H1 (cell line): Measurements from ENCODE around the gene TGFB3. TPM values are rescaled to one million over a fixed set of nuclear protein-coding genes. Genes with fewer than 3 reads are reported as not detected.

Source experiments
- BACH1 ChIP-seq: IDR thresholded peaks from 2 replicates; pipeline ENCODE4 v1.6.1; 2012; ENCODE audit warnings: low read length, improper control_type of control experiment
- CBX8 ChIP-seq: fragments of 300-800, 300-1000 bp; sonication (generic); IDR thresholded peaks from 2 replicates; pipeline ENCODE4 v1.7.1; 2016; ENCODE audit warnings: low read depth, low read length, borderline replicate concordance
- FOSL1 ChIP-seq: IDR thresholded peaks from 2 replicates; pipeline ENCODE4 v1.6.1; 2011; ENCODE audit warnings: mild to moderate bottlenecking, low read depth, low read length, moderate library complexity; ENCODE audit not compliant: insufficient read depth
- HDAC6 ChIP-seq: IDR thresholded peaks from one replicate; pipeline ENCODE4 v1.7.1; 2012; ENCODE audit warnings: low read depth, mild to moderate bottlenecking, inconsistent platforms, low read length, moderate library complexity
- KDM1A ChIP-seq: fragments of 200-600, 300-600 bp; sonication (generic); IDR thresholded peaks from 2 replicates; pipeline ENCODE4 v1.7.1; 2016; ENCODE audit warnings: mild to moderate bottlenecking, low read length, borderline replicate concordance
- KDM4A ChIP-seq: IDR thresholded peaks from one replicate; pipeline ENCODE4 v1.7.1; 2012; ENCODE audit warnings: low read depth, mild to moderate bottlenecking, moderate library complexity, low read length, inconsistent platforms; ENCODE audit not compliant: severe bottlenecking
- MAFK ChIP-seq: IDR thresholded peaks from 2 replicates; pipeline ENCODE4 v1.6.1; 2012; ENCODE audit warnings: low read depth, mild to moderate bottlenecking, improper control_type of control experiment, low read length
- POU5F1 ChIP-seq: IDR thresholded peaks from 2 replicates; pipeline ENCODE4 v1.6.1; 2011; ENCODE audit warnings: low read depth, mild to moderate bottlenecking, low read length, moderate library complexity
- RAD21 ChIP-seq, 2 experiments: IDR thresholded peaks in 1 of 2; conservative IDR thresholded peaks in 1 of 2; 2 replicates each; pipeline ENCODE4 v1.6.1; 2011; ENCODE audit warnings: low read depth in 2 of 2, low read length in 2 of 2, improper control_type of control experiment in 1 of 2, inconsistent platforms in 1 of 2, mild to moderate bottlenecking in 1 of 2, moderate library complexity in 1 of 2
- RNF2 ChIP-seq: fragments of 200-900, 300-1000 bp; sonication (generic); IDR thresholded peaks from 2 replicates; pipeline ENCODE4 v1.7.1; 2016; ENCODE audit warnings: borderline replicate concordance, low read depth, mild to moderate bottlenecking, antibody characterized with exemption, low read length; ENCODE audit not compliant: poor library complexity, severe bottlenecking; ENCODE audit errors: missing control alignments
- polyA plus RNA-seq, 7 experiments: library from polyadenylated mRNA; depleted of rRNA in 3 of 7; stranded (reverse) in 5 of 7; unstranded in 2 of 7; fragments of >200 nt in 5 of 7; fragments of 200-250 nt in 2 of 7; gene quantifications; 1 replicate in 5 of 7; 2 replicates in 1 of 7; 4 replicates in 1 of 7; pipeline versions ENCODE4 v1.2.1 to v1.2.3, GENCODE V29; 2011 to 2013; ENCODE audit warnings: missing spikeins in 2 of 7, mixed read lengths in 2 of 7
- total RNA-seq: library from RNA; stranded (reverse); fragmentation: NEBNext Ultra II Directional; extraction: Animal tissue kit (Norgen Biotek cat#: 25700); gene quantifications from 2 replicates; pipeline ENCODE4 v1.2.1, GENCODE V29; 2021

The TGFB3 gene
- total and polyA plus RNA-seq, 2 of the 8 experiments (the other 6 are each of a cell fraction or from before 2014, with no cell fraction given), result 0.65 to 0.86 TPM

DNA sequence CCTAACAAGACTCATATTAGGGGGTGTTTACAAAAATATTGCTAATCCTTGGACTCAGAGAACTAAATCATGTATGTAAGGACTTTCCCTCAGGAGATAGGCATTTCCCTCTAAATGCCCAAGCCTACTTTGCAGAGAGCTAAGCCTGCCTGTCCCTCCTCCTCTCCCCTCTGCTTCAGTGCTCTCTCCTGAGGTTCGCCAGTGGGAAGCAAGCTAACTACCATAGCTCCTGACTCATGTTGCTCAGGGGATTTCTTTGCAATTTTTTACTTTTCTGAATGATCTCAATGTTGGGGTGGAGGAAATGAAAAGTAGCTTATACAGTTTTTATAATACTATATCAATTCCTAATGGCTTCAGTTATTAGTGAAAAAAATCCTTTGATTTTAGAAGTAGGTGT is 33.4 kb upstream of the TGFB3 start (continued):
- TF ChIP-seq RAD21 (IDR thresholded peaks at IDR 0.05 in 1 of 2, conservative IDR thresholded peaks at IDR 0.05 in 1 of 2; ENCODE audit: low read depth in 2 of 2, low read length in 2 of 2) (no peak), HDAC6 (no peak), KDM4A (no peak), RNF2 (no peak), CBX8 (no peak), BACH1 (no peak), POU5F1 (no peak), KDM1A (no peak), MAFK (no peak), FOSL1 (no peak)
- TF ChIP-seq, all 59 proteins: peak for 0
